Trophoblast cell (in vitro differentiated cells and primary cell): ENCODE results near the gene KIF25.

Experiments used
- DNase-seq, 2 donors: peaks; one replicate each; pipeline ENCODE4 v3.0.0-alpha.2; 2016
- H2AFZ ChIP-seq: 2 replicates; pipeline ENCODE4 v1.6.1; 2013; ENCODE audit warnings: low read length, moderate library complexity, mild to moderate bottlenecking; ENCODE audit not compliant: insufficient read depth, poor library complexity
- H2AK5ac ChIP-seq: 2 replicates; pipeline ENCODE4 v1.6.1; 2013; ENCODE audit warnings: mild to moderate bottlenecking, low read length
- H2BK120ac ChIP-seq: 2 replicates; pipeline ENCODE4 v1.6.1; 2013; ENCODE audit warnings: low read length, mild to moderate bottlenecking, moderate library complexity; ENCODE audit not compliant: insufficient read depth, poor library complexity
- H2BK12ac ChIP-seq: 2 replicates; pipeline ENCODE4 v1.6.1; 2013; ENCODE audit warnings: mild to moderate bottlenecking, low read length, moderate library complexity
- H2BK5ac ChIP-seq: 2 replicates; pipeline ENCODE4 v1.6.1; 2013; ENCODE audit warnings: low read length, low read depth, moderate library complexity, mild to moderate bottlenecking; ENCODE audit not compliant: poor library complexity
- H3K14ac ChIP-seq: 2 replicates; pipeline ENCODE4 v1.6.1; 2013; ENCODE audit warnings: mild to moderate bottlenecking, low read length
- H3K18ac ChIP-seq: 2 replicates; pipeline ENCODE4 v1.6.1; 2013; ENCODE audit warnings: mild to moderate bottlenecking, low read length
- H3K23ac ChIP-seq: 2 replicates; pipeline ENCODE4 v1.6.1; 2013; ENCODE audit warnings: low read length
- H3K27ac ChIP-seq: 2 replicates; pipeline ENCODE4 v1.5.1; 2013; ENCODE audit warnings: low read depth, mild to moderate bottlenecking, inconsistent platforms, low read length, moderate library complexity
- H3K27me3 ChIP-seq: 2 replicates; pipeline ENCODE4 v1.6.1; 2013; ENCODE audit warnings: inconsistent platforms, mild to moderate bottlenecking, low read length, moderate library complexity; ENCODE audit not compliant: insufficient read depth
- H3K36me3 ChIP-seq, 2 experiments: 1 replicate in 1 of 2; 2 replicates in 1 of 2; pipeline ENCODE4 v1.6.1; 2013; ENCODE audit warnings: low read length in 2 of 2, mild to moderate bottlenecking in 2 of 2, moderate library complexity in 1 of 2; ENCODE audit not compliant: insufficient read depth in 2 of 2, control insufficient read depth in 1 of 2
- H3K4ac ChIP-seq: 2 replicates; pipeline ENCODE4 v1.6.1; 2013; ENCODE audit warnings: low read depth, mild to moderate bottlenecking, low read length, moderate library complexity
- H3K4me1 ChIP-seq, 2 experiments: 1 replicate in 1 of 2; 2 replicates in 1 of 2; pipeline ENCODE4 v1.6.1; 2013; ENCODE audit warnings: low read length in 2 of 2, mild to moderate bottlenecking in 2 of 2, moderate library complexity in 1 of 2; ENCODE audit not compliant: insufficient read depth in 2 of 2, control insufficient read depth in 1 of 2
- H3K4me2 ChIP-seq: 2 replicates; pipeline ENCODE4 v1.6.1; 2013; ENCODE audit warnings: inconsistent platforms, mild to moderate bottlenecking, low read length, moderate library complexity
- H3K4me3 ChIP-seq: 2 replicates; pipeline ENCODE4 v1.5.1; 2013; ENCODE audit warnings: mild to moderate bottlenecking, low read depth, low read length, inconsistent platforms
- H3K79me1 ChIP-seq: one replicate; pipeline ENCODE4 v1.6.1; 2013; ENCODE audit warnings: low read length
- H3K79me2 ChIP-seq: 2 replicates; pipeline ENCODE4 v1.6.1; 2013; ENCODE audit warnings: low read length, mild to moderate bottlenecking; ENCODE audit not compliant: control insufficient read depth, insufficient read depth, poor library complexity
- H3K9ac ChIP-seq: 2 replicates; pipeline ENCODE4 v1.6.1; 2013; ENCODE audit warnings: mild to moderate bottlenecking, low read length
- H3K9me3 ChIP-seq: 2 replicates; pipeline ENCODE4 v1.6.1; 2013; ENCODE audit warnings: low read depth, mild to moderate bottlenecking, control low read depth, inconsistent platforms, low read length; ENCODE audit not compliant: insufficient read depth
- H4K12ac ChIP-seq: 2 replicates; pipeline ENCODE4 v1.6.1; 2013; ENCODE audit warnings: low read depth, mild to moderate bottlenecking, low read length, moderate library complexity
- H4K8ac ChIP-seq: 2 replicates; pipeline ENCODE4 v1.6.1; 2013; ENCODE audit warnings: low read depth, mild to moderate bottlenecking, low read length, moderate library complexity
- H4K91ac ChIP-seq: one replicate; pipeline ENCODE4 v1.6.1; 2013; ENCODE audit warnings: low read depth, mild to moderate bottlenecking, low read length, moderate library complexity
- WGBS: extraction: QIAGEN DNeasy Blood & Tissue Kit; methylation state at CpG from one replicate; pipeline ENCODE4 v1.1.7; 2013; ENCODE audit warnings: missing lambda C conversion rate; ENCODE audit not compliant: insufficient read length, insufficient coverage; ENCODE audit errors: extremely low coverage; 5-methylcytosine and 5-hydroxymethylcytosine counted together

KIF25 gene

GRCh38 chr6:168081858-168082546, 84.5 kb downstream of the KIF25 start:
- no peak overlapping the region for H4K12ac ChIP-seq
- H3K27me3 ChIP-seq = no peaks in the 10 kb centered on the region
- no peak overlapping the region for H3K4me2 ChIP-seq
- no peak overlapping the region for H3K14ac ChIP-seq
- no peak overlapping the region for H2AK5ac ChIP-seq
- no peak overlapping the region for H2AFZ ChIP-seq
- peaks cover 4% of the 10 kb centered on the region for H3K9me3 ChIP-seq
- H3K27ac ChIP-seq = no peak overlapping the region
- no peak overlapping the region for H2BK5ac ChIP-seq
- DNase-seq = no peak
- H3K4me3 ChIP-seq = peak overlapping the region; percentile 59
- H3K23ac ChIP-seq = no peak overlapping the region
- H3K18ac ChIP-seq = no peak overlapping the region
- H4K91ac ChIP-seq = no peak overlapping the region
- H3K4me1 ChIP-seq = no peaks in the 10 kb centered on the region
- no peaks in the 10 kb centered on the region for H3K79me1 ChIP-seq
- no peak overlapping the region for H3K4ac ChIP-seq
- no CpG with 5 or more reads among the region's 26 CpGs for WGBS
- H3K36me3 ChIP-seq = no peaks in the 10 kb centered on the region
- no peak overlapping the region for H2BK120ac ChIP-seq
- H3K9ac ChIP-seq = no peak overlapping the region
- H3K79me2 ChIP-seq = no peaks in the 10 kb centered on the region
- no peak overlapping the region for H2BK12ac ChIP-seq
- no peak overlapping the region for H4K8ac ChIP-seq

DNA sequence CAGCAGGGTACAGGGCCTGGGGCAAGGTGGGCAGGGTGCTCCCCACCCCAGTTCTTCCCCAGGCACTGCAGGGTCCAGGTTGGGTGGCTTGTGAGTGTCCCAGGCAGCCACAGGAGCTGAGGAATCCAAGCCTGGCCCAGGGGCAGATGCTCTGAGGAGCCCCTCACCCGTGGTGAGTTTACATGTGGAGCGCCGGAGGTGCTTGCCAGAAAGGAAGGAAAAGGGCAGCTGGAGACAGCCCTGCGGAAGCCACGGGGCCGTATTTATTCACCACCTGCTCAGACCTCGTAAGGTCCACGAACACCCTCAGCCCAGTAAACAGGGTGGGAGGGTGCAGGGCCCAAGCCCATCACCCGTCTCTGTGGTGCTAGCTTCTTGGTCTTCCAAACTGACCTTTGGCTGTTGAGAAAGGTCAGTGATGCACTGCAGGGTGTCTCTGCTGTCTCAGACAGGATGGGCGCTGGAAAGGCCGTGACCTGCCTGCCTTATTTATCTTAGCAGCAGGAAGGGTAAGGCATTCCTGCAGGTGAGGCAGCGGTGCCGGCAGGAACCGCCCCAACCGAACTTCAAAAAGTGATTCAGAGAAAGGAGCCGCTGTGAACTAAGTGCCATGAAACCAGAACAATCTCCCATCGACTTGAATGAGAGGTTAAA, 85.5 kb downstream of the KIF25 start:
- H2BK12ac ChIP-seq = no peak overlapping the region
- no peaks in the 10 kb centered on the region for H3K79me2 ChIP-seq
- no peak overlapping the region for H2AK5ac ChIP-seq
- no peak overlapping the region for H3K18ac ChIP-seq
- H4K12ac ChIP-seq = no peak overlapping the region
- no peak overlapping the region for H3K4me2 ChIP-seq
- H2BK5ac ChIP-seq = no peak overlapping the region
- no peak overlapping the region for H3K14ac ChIP-seq
- H3K4me1 ChIP-seq = peaks cover 6% of the 10 kb centered on the region in 2 experiments
- H3K23ac ChIP-seq = no peak overlapping the region
- H2AFZ ChIP-seq = no peak overlapping the region
- no CpG with 5 or more reads among the region's 17 CpGs for WGBS
- DNase-seq = no peak
- H4K91ac ChIP-seq = no peak overlapping the region
- H3K4ac ChIP-seq = no peak overlapping the region
- H3K27me3 ChIP-seq = no peaks in the 10 kb centered on the region
- no peak overlapping the region for H2BK120ac ChIP-seq
- no peak overlapping the region for H3K27ac ChIP-seq
- H3K79me1 ChIP-seq = peaks cover 4% of the 10 kb centered on the region
- peak overlapping the region; percentile 23 for H3K4me3 ChIP-seq
- no peak overlapping the region for H3K9ac ChIP-seq
- H4K8ac ChIP-seq = no peak overlapping the region
- no peaks in the 10 kb centered on the region for H3K36me3 ChIP-seq
- H3K9me3 ChIP-seq = peaks cover 4% of the 10 kb centered on the region

DNA sequence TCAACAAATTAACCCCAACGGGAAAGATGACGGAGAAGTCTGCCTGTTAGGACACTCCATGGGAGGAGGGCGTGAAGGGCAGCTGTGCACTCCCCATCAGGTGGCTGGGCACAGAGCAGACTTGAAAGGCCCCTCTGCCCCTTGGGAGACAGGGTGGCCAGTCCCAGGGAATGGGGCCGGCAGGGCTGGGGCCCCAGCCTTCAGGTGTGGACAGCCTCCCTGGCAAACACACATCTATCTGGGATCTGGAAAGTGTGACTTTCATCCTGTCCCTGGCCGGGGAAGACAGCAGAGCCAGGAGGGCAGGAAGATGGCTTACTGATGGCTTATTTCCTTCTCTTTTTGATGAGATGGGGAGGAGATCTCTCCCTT, 86.0 kb downstream of the KIF25 start:
- no peak overlapping the region for H4K91ac ChIP-seq
- H3K36me3 ChIP-seq = no peaks in the 10 kb centered on the region
- no peak overlapping the region for H2BK120ac ChIP-seq
- H3K79me1 ChIP-seq = peaks cover 4% of the 10 kb centered on the region
- no peak overlapping the region for H3K4me3 ChIP-seq
- H3K4me1 ChIP-seq = peaks cover 9 to 10% of the 10 kb centered on the region in 2 experiments
- no peak overlapping the region for H3K9ac ChIP-seq
- no peak overlapping the region for H2AFZ ChIP-seq
- no peak for DNase-seq
- WGBS = no CpG with 5 or more reads among the region's 5 CpGs
- H4K8ac ChIP-seq = no peak overlapping the region
- no peak overlapping the region for H3K23ac ChIP-seq
- no peak overlapping the region for H3K18ac ChIP-seq
- peaks cover 4% of the 10 kb centered on the region for H3K9me3 ChIP-seq
- no peak overlapping the region for H2BK5ac ChIP-seq
- no peak overlapping the region for H3K4ac ChIP-seq
- no peak overlapping the region for H3K14ac ChIP-seq
- H4K12ac ChIP-seq = no peak overlapping the region
- H2AK5ac ChIP-seq = no peak overlapping the region
- no peaks in the 10 kb centered on the region for H3K79me2 ChIP-seq
- no peak overlapping the region for H3K4me2 ChIP-seq
- H2BK12ac ChIP-seq = no peak overlapping the region
- no peak overlapping the region for H3K27ac ChIP-seq
- H3K27me3 ChIP-seq = no peaks in the 10 kb centered on the region

DNA sequence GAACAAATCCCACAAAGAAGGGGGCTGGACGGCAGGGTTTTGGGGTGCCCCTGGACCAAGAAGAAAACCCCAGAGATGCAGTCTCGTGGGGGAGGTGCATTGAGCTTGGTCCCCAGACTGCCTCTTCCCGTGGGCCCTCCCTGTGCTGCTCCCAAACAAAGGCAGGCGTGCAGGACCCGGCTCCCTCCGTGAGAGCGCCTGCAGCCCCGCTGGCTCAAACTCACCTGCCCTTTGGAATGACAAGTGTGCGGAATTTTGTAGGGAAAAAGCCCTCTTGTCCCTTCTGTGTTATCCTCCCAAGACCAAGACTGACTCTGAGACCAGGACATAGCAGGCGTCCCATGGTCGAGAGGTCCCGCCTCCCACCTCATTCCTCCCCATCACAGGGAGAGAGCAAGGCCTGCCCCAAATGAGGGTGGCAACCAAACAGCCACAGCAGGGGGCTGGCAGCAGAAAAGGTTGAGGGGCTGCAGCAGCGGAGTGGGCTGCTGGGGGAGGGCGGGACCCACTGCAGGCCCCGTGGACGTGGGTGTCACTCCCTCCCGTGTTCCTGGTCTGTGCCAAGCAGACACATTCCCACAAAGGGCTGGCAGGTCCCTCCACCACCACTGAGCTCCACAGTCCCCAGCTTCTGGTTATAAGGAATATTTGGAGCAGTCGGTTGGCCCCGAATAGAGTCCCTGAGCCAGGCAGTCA, 87.1 kb downstream of the KIF25 start:
- Histone ChIP-seq H3K14ac (no peak overlapping the region), H3K4me3 (no peak overlapping the region), H3K4me2 (no peak overlapping the region), H3K4ac (no peak overlapping the region), H2BK120ac (no peak overlapping the region), H3K36me3 (no peaks in the 10 kb centered on the region), H3K4me1 (peaks cover 15 to 16% of the 10 kb centered on the region in 2 experiments), H3K27ac (no peak overlapping the region), H4K8ac (no peak overlapping the region), H3K27me3 (no peaks in the 10 kb centered on the region), H3K9me3 (peaks cover 4% of the 10 kb centered on the region), H3K9ac (no peak overlapping the region), H4K12ac (no peak overlapping the region), H2BK12ac (no peak overlapping the region), H3K79me1 (peaks cover 4% of the 10 kb centered on the region), H4K91ac (no peak overlapping the region), H3K18ac (no peak overlapping the region), H2BK5ac (no peak overlapping the region), H2AFZ (no peak overlapping the region), H3K79me2 (no peaks in the 10 kb centered on the region), H3K23ac (no peak overlapping the region), H2AK5ac (no peak overlapping the region)
- DNase-seq = no peak
- no CpG with 5 or more reads among the region's 19 CpGs for WGBS
